HG02610 (cell line): Measurements from ENCODE around the gene JMJD8.

ENCODE experiments used
- ATAC-seq: cut with Tn5 transposase; IDR thresholded peaks from one replicate; pipeline ENCODE4 v1.9.1; 2021; ENCODE audit warnings: mild to moderate bottlenecking, moderate library complexity; ENCODE audit not compliant: unreplicated experiment

JMJD8 gene

GRCh38 chr16:644556-644955 is 39.6 kb downstream of the JMJD8 start:
- no peak for ATAC-seq

- no peak for ATAC-seq
Measured at GRCh38 chr16:643050-643368, 41.1 kb downstream of the JMJD8 start.

- ATAC-seq: peak; percentile 27
Measured at GRCh38 chr16:642189-643049, 41.7 kb downstream of the JMJD8 start.

GRCh38 chr16:641326-642188 is 42.6 kb downstream of the JMJD8 start, which contains the start of gene MCRIP2:
Gene MCRIP2, plus strand, starts transcription at chr16:641828. Its CDS starts 164 bp downstream, at chr16:641992.
- peak; percentile 59 for ATAC-seq

- ATAC-seq: no peak
Measured at GRCh38 chr16:640614-641013, 43.5 kb downstream of the JMJD8 start.

- no peak for ATAC-seq
Measured at GRCh38 chr16:638836-639235, 45.3 kb downstream of the JMJD8 start.

GRCh38 chr16:638034-638543 is 46.0 kb downstream of the JMJD8 start:
- no peak for ATAC-seq

GRCh38 chr16:637081-638018 is 46.8 kb downstream of the JMJD8 start:
- ATAC-seq: peak; percentile 0

- ATAC-seq: peak; percentile 60
Measured at GRCh38 chr16:636206-637080, 47.7 kb downstream of the JMJD8 start, which contains the start of gene METTL26. Gene METTL26, minus strand, starts transcription at chr16:636305. Its CDS starts 15 bp downstream, at chr16:636290.

GRCh38 chr16:635573-636205 is 48.4 kb downstream of the JMJD8 start:
- ATAC-seq: peak; percentile 6

- no peak for ATAC-seq
Measured at GRCh38 chr16:634996-635395, 49.1 kb downstream of the JMJD8 start.

- ATAC-seq: no peak
Measured at GRCh38 chr16:634051-634670, 50.0 kb downstream of the JMJD8 start.

GRCh38 chr16:633336-634050 is 50.6 kb downstream of the JMJD8 start:
- no peak for ATAC-seq

- ATAC-seq: no peak
Measured at GRCh38 chr16:632486-633335, 51.4 kb downstream of the JMJD8 start.

GRCh38 chr16:631808-632358 is 52.3 kb downstream of the JMJD8 start:
- ATAC-seq: no peak
